MM.1S (cell line): ENCODE measurements around the gene TAF11L13.

Source experiments
- EZH2 ChIP-seq: fragments of 300-600 bp; sonication (generic); optimal IDR thresholded peaks from 2 replicates; pipeline ENCODE3; 2017; ENCODE audit warnings: low read depth, mild to moderate bottlenecking, antibody characterized with exemption, low read length, mixed read lengths
- EZH2phosphoT487 ChIP-seq: fragments of 300-600 bp; sonication (generic); IDR thresholded peaks from 2 replicates; pipeline ENCODE4 v1.6.1; 2018; ENCODE audit warnings: antibody characterized with exemption, low read length
- TF ChIP-seq, protein P1 (sequence below): fragments of 300-600 bp; sonication (generic); IDR thresholded peaks from 2 replicates; pipeline ENCODE4 v1.5.1; 2016; ENCODE audit warnings: antibody characterized with exemption, low read length, mixed read lengths

DNA sequence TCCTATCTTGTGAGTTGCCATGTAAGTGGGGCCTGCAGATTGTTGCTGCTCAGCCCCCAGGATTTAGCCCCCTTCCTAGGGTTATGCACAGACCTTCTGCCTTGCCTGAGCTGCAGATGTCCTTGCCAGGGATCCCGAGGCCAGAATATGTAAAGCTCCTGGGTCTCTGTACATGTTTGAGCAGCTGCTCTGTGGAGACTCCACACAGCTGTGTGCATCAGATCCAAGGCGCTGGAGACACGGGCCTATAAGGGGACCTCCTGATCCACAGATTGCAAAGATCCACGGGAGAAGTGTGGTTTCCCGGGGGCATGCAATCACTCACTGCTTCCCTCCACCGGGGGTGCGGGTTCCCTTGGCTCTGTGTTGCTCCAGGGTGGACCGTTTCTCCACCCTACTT, 31.3 kb downstream of the TAF11L13 start:
- TF ChIP-seq, protein P1, sequence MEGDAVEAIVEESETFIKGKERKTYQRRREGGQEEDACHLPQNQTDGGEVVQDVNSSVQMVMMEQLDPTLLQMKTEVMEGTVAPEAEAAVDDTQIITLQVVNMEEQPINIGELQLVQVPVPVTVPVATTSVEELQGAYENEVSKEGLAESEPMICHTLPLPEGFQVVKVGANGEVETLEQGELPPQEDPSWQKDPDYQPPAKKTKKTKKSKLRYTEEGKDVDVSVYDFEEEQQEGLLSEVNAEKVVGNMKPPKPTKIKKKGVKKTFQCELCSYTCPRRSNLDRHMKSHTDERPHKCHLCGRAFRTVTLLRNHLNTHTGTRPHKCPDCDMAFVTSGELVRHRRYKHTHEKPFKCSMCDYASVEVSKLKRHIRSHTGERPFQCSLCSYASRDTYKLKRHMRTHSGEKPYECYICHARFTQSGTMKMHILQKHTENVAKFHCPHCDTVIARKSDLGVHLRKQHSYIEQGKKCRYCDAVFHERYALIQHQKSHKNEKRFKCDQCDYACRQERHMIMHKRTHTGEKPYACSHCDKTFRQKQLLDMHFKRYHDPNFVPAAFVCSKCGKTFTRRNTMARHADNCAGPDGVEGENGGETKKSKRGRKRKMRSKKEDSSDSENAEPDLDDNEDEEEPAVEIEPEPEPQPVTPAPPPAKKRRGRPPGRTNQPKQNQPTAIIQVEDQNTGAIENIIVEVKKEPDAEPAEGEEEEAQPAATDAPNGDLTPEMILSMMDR, result no peak
- TF ChIP-seq EZH2phosphoT487, result no peak
- no peak for TF ChIP-seq EZH2
